ENCODE data around the gene BTBD16.

GRCh38 chr10:122249991-122250750, 20.9 kb upstream of the BTBD16 start:
- no peak for TF ChIP-seq POLR2AphosphoS5 (IDR thresholded peaks at IDR 0.05)
- no peak for TF ChIP-seq CTCF (IDR thresholded peaks at IDR 0.05)

Data from breast epithelium (tissue), 3 donors.